ENCODE data around the gene HDAC3.

The HDAC3 gene

DNA sequence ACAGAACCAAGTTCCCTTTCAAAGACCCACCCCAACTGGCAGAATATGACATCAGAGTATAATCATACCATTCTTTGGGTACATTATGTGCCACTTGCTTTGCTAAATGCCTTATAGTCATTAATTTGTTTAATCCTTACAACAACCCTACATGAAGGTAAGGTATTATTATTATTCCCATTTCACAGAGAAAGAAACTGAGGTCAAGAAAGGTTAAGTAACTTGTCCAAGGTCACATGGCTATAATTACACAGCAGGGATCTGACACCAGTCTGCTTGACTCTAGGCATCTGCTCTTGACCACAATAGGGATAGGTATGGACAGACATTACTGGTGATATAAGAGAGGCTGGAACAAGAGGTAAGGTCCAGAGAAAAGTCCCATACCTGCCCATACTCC is 13.3 kb upstream of the HDAC3 start:
- Histone ChIP-seq H3K4me3 (ENCODE audit: low read depth, low read length) (no peak overlapping the region), H3K27me3 (replicated peaks) (no peaks in the 10 kb centered on the region), H3K36me3 (replicated peaks) (peaks cover 46% of the 10 kb centered on the region), H3K27ac (no peak overlapping the region)
- no peak for DNase-seq
- TF ChIP-seq, protein P1, sequence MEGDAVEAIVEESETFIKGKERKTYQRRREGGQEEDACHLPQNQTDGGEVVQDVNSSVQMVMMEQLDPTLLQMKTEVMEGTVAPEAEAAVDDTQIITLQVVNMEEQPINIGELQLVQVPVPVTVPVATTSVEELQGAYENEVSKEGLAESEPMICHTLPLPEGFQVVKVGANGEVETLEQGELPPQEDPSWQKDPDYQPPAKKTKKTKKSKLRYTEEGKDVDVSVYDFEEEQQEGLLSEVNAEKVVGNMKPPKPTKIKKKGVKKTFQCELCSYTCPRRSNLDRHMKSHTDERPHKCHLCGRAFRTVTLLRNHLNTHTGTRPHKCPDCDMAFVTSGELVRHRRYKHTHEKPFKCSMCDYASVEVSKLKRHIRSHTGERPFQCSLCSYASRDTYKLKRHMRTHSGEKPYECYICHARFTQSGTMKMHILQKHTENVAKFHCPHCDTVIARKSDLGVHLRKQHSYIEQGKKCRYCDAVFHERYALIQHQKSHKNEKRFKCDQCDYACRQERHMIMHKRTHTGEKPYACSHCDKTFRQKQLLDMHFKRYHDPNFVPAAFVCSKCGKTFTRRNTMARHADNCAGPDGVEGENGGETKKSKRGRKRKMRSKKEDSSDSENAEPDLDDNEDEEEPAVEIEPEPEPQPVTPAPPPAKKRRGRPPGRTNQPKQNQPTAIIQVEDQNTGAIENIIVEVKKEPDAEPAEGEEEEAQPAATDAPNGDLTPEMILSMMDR (IDR thresholded peaks at IDR 0.05; ENCODE audit: low read depth, low read length, missing control alignments), result no peak
- in situ Hi-C loops (cut with HindIII; ENCODE audit: low pct_ligation_motif_present, low sequenced_read_pairs), result no loop called here

DNA sequence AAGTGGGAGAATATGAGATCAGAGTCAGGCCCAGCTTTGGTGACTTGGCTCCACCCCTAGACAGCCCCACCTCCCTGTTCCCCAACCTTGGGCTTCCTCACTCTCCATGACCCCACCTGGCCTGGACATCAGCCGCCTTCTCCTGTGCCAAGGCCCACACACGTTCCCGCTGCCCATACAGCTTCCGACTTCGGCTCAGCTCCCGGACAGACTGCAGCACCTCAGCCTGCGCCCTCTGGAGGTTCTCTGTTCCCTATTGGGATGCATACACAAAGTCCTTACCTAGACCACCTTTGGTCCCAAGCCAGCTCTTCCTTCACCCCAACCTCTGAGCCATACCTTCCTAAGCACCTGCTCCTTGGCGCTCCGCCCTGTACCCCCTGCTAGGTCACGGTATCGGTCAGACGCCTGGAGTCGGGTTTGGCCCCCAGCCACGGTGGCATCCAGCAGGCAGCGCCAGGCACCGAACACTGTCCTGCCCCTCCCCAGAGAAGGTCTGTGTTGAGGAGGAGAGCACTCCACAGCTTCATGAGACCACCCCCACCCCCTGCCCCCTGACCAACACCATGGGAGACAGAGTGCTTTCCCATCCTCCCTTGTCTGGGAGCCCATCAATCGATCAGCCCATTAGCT is 12.5 kb upstream of the HDAC3 start:
- in situ Hi-C loops (cut with HindIII; ENCODE audit: low pct_ligation_motif_present, low sequenced_read_pairs), result no loop called here
- no peaks in the 10 kb centered on the region for H3K27me3 ChIP-seq (replicated peaks)
- TF ChIP-seq, protein P1 (IDR thresholded peaks at IDR 0.05; ENCODE audit: low read depth, low read length, missing control alignments), result no peak
- H3K27ac ChIP-seq, result no peak overlapping the region
- peaks cover 53% of the 10 kb centered on the region for H3K36me3 ChIP-seq (replicated peaks)
- no peak for DNase-seq
- no peak overlapping the region for H3K4me3 ChIP-seq (ENCODE audit: low read depth, low read length)

DNA sequence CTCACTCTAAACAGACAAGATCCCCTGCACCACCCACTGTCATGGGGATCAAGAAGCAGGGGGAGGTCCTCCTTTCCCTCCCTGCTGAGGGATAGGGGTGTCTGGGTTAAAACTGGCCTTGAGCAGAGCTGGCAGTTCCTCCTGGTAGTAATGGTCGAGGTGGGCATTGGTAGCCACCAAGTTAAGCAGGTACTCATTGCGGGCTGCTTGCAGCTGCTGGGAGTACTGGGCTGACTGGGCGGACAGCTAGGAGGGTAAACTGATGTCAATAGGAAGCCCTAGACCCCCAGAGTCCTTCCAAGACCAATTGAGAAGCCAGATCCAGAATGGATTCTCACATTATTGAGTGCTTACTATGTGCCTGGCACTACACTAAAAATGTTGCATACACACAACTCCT is 11.2 kb upstream of the HDAC3 start:
- in situ Hi-C loops (cut with HindIII; ENCODE audit: low pct_ligation_motif_present, low sequenced_read_pairs), result no loop called here
- TF ChIP-seq, protein P1 (IDR thresholded peaks at IDR 0.05; ENCODE audit: low read depth, low read length, missing control alignments), result no peak
- H3K27me3 ChIP-seq (replicated peaks), result no peaks in the 10 kb centered on the region
- H3K27ac ChIP-seq, result no peak overlapping the region
- H3K36me3 ChIP-seq (replicated peaks), result peaks cover 52% of the 10 kb centered on the region
- no peak overlapping the region for H3K4me3 ChIP-seq (ENCODE audit: low read depth, low read length)
- DNase-seq, result no peak

DNA sequence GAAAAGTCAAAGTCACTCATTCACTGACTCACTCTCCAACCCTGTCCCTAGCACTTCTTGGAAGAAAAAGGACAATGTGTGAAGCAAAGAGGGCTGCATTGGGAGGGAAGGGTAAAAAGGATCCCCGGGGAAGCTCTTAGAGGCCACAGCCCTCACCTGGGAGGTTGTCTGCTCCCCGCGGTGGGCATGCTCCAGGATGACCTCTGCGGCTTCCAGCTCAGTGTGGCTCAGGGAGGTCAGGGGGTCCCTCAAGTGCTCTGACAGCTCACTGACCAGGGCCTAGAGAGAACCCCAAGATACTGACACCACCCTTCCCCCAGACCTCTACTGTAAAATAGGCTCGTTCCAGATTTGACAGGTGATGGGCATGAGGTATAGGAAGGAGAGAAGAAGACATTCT is 10.6 kb upstream of the HDAC3 start:
- Histone ChIP-seq H3K36me3 (replicated peaks) (peaks cover 52% of the 10 kb centered on the region), H3K27me3 (replicated peaks) (no peaks in the 10 kb centered on the region), H3K4me3 (ENCODE audit: low read depth, low read length) (no peak overlapping the region), H3K27ac (no peak overlapping the region)
- no peak for DNase-seq
- in situ Hi-C loops (cut with HindIII; ENCODE audit: low pct_ligation_motif_present, low sequenced_read_pairs), result no loop called here
- TF ChIP-seq, protein P1 (IDR thresholded peaks at IDR 0.05; ENCODE audit: low read depth, low read length, missing control alignments), result no peak

DNA sequence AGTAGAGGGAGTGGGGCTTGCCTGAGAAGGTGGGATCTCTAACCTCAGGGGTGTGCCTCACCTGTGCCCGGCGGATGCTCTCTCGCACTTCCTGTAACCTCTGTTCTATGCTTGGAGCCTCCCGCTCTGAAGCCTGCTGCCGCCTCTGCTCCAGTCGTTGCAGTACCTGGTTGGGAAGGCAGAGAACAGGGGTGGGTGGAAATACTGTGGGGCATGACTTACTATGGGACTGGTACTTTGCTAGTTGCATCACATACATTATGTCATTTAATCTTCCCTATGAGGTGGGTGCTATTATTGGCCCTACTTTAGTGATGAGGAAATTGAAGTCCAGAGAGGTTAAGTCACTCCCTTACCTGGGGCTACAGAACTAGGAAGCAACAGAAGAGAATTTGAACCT is 9.4 kb upstream of the HDAC3 start:
- TF ChIP-seq, protein P1 (IDR thresholded peaks at IDR 0.05; ENCODE audit: low read depth, low read length, missing control alignments), result no peak
- in situ Hi-C loops (cut with HindIII; ENCODE audit: low pct_ligation_motif_present, low sequenced_read_pairs), result no loop called here
- H3K4me3 ChIP-seq (ENCODE audit: low read depth, low read length), result no peak overlapping the region
- DNase-seq, result no peak
- H3K27ac ChIP-seq, result no peak overlapping the region
- H3K27me3 ChIP-seq (replicated peaks), result no peaks in the 10 kb centered on the region
- peaks cover 56% of the 10 kb centered on the region for H3K36me3 ChIP-seq (replicated peaks)

Data from brain microvascular endothelial cell (primary cell).